Uterus (tissue), 2 donors: ENCODE data around the gene OFD1.

ENCODE experiments used
- CTCF ChIP-seq, 4 experiments: fragments of 200-600 bp in 2 of 4; fragments of 450-650 bp in 2 of 4; sonication (generic) in 2 of 4; IDR thresholded peaks; one replicate each; pipeline ENCODE4 v1.5.1; 2016 to 2019; ENCODE audit warnings: antibody characterized with exemption in 4 of 4, mild to moderate bottlenecking in 2 of 4, moderate library complexity in 1 of 4
- POLR2A ChIP-seq, 2 donors: fragments of 450-650 bp; IDR thresholded peaks; one replicate each; pipeline ENCODE4 v1.6.1; 2016; ENCODE audit warnings: antibody characterized with exemption in 2 of 2, mild to moderate bottlenecking in 1 of 2, moderate library complexity in 1 of 2

- no peak for TF ChIP-seq POLR2A (IDR thresholded peaks at IDR 0.05)
- no peak for TF ChIP-seq CTCF (IDR thresholded peaks at IDR 0.05)
Observed at GRCh38 chrX:13697976-13698375, 36.6 kb upstream of the OFD1 start.
